HG03520 (cell line): Measurements from ENCODE around the gene LPO.

Experiments
- ATAC-seq: cut with Tn5 transposase; IDR thresholded peaks from one replicate; pipeline ENCODE4 v1.9.1; 2021; ENCODE audit warnings: mild to moderate bottlenecking, moderate library complexity; ENCODE audit not compliant: unreplicated experiment

The LPO gene

DNA sequence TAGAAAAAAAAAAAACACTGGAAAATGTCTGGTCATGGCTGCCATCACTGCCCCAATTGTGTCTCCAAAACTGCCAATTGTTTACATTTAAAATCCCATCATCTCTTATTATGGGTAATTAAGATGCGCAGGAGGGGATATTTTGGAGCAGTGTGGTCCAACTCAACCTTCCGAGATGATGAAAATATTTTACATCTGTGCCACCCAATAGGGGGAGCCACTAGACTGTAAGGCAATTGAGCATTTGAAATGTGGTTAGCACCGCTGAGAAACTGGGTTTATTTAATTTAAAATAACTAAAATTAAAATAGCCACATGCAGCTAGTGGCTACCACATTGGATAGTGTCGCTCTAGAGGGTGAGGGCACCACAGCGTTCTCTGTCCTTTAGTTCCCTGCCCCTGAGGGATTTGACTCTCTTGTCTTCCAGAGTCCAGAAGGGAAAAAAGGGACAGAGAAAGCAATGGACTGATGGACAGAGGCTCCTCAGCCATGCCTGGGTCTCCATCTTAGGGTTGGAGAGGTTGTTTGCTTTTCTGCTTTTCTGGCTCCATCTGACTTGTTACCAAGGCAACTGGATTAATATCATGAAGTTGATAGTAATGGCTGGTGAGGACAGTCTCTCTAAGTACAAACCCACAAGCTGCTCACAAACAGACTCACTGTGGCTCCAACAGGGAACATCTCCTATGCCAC lies 38.9 kb downstream of the LPO start:
- ATAC-seq = no peak

DNA sequence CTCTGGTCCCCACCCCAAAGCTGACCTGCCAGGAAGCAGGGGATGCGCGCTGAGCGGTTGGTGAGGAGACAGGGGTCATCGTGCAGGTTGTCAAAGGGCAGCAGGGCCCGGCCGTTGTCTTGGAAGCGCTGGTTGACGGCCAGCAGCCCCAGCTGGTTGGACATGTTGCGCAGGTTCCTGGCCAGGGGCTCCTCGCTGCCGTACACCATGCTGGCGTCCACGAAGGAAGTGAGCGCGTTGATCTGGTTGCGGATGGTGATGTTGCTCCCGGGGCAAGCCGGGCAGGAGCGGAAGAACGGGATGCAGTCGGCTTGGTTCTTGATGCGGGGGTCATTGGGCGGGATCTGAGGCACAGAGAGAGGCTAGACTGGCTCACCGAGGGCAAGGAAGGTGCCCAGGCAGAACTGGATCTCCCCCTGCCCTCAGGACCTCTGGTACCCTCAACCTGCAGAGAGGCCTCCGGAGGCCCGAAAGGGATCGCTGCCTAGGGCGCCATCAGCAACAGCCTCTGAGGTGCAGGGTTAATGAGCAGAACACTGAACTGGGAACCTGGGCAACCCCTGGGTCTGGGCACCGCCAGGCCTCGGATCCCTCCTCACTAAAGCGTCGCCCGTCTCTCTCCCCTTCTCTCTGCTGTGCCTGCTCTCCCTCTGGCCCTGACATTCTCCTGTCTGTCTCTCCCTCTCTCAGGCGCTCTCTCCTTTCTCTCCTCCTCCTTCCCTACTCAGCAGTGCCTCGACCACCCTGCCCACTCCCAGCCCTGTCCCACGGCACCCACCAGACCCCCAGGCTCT lies 39.6 kb downstream of the LPO start:
- ATAC-seq = no peak

DNA sequence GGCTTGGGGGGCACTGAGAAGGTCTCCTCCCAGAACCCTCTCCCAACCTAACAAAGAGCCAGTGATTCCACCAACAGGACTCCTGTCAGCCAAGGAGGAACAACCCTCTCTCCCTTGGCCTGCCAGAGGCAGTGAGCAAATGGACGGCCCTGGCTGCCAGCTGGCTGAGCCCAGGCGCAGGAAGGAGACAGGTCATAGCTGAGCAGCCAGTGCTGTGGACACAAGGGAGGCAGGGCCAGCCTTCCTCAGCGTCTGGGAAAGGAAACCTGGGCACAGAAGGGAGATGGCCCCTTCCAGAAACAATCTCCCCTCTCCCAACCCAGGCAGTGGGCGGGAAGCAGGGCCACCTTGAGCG lies 40.3 kb downstream of the LPO start:
- ATAC-seq = no peak

DNA sequence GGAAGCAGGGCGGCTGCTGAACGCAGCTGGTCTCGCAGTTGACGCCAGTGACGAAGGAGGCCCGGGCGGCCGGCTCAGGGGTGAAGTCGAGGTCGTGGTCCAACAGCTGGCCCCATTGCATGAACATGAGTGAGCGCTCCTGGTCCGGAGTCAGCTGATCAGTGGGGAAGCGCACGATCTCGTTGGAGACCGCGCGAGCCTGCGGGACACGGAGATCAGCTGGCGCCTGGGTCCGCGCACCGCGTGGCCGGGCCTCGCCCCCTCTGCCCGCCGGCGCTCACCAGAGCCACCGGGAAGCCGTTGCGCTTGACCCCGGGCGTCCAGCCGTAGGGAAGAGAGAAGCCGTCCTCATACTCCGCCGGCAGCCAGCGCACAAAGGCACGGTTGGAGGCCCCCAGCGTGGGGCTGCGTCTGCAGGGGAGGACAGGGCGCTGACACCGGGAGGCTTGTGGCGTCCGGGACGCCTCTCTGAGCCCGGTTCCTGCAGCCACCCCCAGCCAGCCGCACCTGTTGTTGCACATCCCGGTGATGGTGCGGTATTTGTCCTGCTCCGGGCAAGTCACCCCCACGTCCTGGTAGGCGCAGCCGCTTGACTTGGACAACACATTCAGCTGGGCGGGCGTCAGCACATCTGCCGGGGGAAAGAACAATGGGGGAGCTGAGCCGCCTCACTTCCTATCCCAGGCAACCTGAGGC lies 40.8 kb downstream of the LPO start:
- no peak for ATAC-seq

DNA sequence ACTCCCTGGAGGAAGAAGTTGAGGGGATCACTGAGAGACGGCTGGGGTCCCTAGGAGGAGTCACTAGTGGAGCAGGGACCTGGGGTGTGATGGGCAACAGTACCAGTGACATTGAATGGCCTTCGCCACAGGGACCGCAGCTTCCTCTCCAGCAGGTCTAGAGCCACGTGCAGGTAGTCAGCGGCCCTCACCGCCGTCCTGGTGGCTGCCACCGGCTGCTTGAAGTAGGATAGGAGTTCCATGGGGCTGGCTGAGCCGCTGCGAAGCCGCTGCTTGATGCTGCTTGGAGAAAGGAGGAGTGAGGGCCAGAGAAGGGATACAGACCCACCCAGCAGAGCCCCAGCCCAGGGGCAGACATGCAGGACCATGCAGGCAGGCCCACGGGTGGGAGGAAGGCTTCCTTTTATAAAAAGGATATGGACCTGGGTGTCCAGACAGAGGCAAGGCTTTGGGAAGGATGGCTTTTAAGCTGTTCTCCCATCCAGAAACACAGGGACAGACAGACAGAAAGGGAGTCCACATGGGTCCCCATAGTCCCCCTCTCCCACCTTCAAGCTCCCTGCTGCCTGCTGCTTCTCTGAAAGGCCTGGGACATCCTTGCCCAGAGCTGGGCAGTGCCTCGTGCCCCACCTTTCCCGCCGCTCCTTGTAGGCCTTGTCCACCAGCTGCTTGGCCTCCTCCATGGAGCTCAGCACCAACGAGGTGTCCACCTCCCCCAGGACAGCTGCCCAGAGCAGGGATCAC lies 41.5 kb downstream of the LPO start:
- ATAC-seq = no peak

DNA sequence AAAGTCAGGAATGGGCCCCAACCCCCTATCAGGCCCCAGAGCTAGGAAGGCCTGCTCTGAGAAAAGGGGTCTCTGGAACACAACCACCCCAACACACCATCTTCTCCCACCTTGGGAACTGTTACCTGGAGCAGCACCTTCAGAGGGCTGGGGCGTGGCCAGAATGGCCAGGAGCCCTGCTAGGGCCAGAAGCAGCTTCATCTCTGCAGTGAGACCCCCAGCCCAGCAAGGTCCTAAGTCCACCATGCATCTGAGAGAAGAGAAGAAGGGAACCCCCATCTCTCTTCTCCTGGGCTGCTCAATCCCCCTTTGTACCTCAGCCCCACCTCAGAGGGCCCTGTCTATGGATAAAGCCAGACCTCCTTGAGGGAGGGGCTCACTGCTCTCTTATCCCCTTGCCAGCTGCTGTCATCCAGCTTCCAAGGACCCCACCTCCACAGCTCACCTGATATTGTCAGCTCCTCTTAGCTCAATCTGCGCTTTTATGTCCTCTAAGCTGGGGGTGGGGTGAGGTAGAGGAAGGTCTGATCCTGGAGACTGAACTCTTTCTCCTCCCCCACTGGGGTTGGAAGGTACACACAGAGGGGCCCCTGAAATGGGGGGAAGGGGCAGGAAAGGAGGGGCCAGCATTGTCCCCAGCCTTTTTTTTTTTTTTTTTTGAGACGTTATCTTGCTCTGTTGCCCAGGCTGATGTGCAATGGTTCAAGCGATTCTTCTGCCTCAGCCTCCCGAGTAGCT lies 42.3 kb downstream of the LPO start, which contains the start of gene MPO:
Gene MPO (minus strand): TSS at position 456 of the 738 bp plus-strand sequence. CDS start 177 bp downstream, at position 279.
- ATAC-seq = no peak

DNA sequence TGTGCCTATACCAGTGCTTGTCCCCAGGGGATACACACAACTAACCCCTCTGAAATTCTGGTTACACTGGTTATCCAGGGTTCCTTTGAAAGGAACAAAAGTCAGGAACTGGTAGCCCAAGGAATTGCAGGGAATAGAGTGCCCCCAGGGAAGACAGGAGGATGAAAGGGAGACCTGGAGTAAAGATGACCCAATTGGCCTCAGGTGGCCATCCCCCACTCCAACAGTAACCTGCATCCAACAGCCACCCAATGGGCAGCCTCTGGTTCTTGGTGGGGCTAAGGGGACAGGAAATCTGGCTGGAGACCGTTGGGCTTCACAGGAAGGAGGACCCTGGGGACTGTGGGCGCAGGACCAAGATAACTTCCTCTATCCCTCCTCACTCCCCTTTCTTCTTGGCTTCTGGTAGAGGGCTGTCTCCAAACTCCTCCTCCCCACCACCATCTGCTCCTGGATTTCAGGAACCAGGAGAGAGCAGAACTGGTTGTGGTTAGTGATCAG lies 43.2 kb downstream of the LPO start:
- no peak for ATAC-seq

DNA sequence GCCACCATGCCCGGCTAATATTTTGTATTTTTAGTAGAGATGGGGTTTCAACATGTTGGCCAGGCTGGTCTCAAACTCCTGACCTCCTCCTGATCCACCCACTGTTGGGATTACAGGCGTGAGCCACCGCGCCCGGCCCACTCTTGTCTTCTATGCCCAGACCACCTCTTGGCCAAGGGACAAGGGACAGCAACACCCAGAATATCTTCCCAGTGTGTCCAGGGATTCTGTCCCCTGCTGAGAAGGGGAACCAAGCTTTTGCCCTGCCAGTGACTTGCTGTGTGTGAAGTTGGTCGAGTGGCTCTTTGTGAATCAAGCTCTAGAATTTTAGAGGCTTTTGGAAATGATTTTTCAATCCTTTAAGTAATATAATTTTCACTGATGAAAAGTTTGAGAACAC lies 44.1 kb downstream of the LPO start:
- no peak for ATAC-seq

DNA sequence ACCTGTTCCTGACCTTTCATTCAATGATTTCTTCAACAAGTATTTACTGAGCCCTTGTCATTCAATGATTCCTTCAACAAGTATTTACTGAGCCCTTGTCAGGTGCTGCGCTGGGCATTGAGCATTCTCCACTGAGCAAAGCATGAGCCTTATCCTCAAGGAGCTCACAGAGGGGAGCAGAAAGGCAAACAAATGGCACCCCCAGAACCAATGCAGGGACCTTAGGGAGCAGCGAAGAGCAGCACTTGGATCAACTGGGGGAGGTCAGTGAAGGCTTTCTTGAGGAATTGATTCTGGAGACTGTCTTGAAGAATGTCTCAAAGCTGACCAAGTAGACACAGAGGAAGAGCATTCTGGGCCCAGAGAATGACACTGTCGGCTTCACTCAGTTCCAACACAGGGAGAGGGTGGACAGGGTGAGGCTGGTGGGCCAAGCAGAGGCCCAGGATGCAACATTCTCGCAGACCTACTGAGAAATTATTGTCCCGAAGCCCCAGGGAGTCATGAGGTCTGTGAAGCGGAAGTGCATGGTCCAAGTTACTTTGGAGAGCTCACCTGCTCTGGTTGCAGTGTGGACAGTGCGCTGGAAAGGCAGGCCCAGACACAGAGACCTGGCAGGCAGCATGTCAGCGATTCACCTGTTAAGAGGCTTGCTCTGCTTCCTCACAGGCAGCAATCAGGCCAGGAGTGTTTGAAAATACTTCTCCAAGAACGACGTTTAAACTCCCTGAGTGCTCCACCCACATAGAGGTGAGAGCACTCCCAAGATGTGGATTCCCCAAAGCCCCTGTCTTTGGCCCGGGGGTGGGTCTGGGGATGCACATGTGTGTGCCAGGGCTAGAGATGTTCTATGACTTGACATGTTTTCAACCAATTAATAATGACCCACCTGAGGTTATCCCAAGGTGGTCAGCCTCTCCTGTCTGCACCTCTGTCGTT lies 45.6 kb downstream of the LPO start:
- no peak for ATAC-seq

DNA sequence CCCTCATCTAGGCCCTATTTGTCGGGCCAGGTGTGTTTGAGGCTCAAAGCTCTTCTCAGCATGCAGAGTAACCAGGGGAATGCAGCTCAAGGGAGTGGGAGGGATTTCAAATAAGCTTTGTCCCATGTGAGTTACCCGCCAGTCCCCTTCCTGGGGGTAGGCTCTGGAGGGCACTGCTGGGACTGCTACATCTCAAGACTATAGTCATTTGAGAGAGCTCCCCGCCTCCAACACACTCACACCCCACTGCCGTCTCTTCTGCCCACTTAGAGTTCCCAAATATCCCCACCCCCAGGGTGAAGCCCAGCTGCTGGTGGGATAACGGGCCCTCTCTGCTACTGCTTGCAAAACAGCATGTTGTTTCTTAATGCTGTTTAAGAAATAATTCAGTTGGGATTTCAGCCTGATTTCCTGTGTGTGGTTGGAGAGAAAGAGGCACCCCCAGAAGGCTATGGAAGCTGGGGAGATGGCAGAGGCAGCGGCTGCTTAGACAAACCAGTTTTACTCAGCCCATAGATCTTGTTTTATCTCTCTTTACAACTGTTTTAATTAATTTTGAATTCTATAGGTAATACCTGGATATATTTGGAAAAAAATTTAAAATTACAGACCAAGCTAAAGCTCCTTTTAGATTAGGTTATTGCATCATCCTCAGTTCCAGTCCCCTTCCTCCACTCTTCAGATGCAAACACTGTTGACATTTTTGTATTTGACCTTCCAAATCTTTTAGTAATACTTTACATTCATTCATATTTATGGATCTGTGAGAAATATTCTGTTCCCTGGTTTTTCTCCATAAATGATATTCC lies 46.4 kb downstream of the LPO start:
- ATAC-seq = no peak

DNA sequence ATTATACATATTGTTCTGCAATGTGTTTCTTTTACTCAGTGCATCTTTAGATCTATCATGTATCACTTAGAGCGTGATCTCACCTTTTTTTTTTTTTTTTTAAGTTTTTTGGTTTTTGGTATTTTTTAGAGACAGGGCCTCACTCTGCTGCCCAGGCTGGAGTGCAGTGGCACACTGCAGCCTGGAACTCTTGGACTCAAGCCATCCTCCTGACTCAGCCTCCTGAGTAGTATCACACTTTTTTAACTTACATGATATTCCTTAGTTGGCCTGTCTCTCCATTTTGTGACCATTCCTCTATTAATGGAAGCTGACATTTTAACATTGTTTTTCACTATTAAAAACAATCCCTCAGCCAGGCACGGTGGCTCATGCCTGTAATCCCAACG lies 47.0 kb downstream of the LPO start:
- ATAC-seq = no peak

DNA sequence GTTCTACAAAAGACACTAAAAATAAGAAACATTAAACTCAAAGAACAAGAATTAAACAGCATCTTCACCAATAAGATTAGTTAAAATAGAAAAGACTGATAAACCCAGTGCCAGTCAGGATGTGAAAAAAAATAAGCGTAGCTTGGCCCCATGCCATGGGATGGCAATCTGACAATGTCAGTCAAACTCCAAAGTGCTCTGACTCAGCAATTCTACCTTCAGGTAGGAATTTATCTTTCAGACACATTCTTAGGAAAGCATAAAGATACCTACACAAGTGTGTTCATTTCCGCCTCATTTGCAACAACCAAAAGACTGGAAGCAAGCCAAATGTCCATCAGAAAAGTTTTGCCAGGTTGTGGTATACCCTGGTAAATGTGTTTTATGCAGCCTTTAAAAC lies 51.5 kb downstream of the LPO start:
- ATAC-seq = no peak

DNA sequence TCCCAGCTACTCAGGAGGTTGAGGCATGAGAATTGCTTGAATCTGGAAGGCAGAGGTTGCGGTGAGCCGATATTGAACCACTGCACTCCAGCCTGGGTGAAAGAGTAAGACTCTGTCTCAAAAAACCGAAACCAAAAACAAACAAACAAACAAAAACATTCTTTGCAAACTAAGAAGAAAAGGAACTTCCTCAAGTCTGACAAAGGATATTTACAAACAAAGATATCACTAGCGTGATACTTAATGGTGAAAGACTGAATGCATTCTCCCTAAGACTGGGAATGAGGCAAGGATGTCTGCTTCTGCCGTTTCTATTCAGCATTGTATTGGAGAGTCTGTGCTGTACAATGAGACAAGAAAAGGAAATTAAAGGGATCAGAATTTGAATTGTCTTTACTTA lies 52.9 kb downstream of the LPO start:
- no peak for ATAC-seq

DNA sequence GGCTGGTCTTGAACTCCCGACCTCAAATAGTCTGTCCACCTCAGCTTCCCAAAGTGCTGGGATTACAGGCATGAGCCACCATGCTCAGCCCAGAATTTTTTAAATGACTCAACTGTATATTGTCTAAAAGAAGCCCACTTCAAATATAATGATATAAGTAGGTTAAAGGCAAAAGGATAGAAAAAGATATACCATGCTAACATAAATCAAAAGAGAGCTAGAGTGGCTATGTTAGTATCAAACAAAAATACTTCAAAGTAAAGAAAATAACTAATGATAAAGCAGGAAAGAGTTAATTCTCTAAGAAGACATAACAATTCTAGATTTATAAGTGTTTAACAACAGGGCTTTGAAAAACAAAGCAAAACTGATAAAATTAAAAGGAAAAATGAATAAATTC lies 55.6 kb downstream of the LPO start:
- ATAC-seq = no peak

DNA sequence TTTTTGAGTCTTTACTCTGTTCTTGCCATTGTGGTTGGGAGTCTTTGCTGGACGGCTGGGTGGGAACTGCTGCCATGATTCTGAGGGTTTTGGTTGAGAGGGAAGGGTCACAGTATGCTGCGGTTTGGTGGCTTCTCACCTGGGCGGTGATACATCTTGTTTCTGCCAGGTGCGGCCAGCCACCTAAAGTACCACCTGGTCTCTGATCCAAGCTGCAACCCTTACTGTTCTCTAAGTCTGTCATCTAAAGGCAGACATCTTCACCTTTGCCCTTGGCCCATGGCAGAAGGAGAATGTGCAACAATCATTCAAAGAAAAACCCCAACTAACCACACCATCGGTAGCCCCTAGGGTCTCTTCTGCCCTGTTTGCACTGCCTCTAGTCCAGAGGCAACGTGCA lies 62.0 kb downstream of the LPO start:
- no peak for ATAC-seq

DNA sequence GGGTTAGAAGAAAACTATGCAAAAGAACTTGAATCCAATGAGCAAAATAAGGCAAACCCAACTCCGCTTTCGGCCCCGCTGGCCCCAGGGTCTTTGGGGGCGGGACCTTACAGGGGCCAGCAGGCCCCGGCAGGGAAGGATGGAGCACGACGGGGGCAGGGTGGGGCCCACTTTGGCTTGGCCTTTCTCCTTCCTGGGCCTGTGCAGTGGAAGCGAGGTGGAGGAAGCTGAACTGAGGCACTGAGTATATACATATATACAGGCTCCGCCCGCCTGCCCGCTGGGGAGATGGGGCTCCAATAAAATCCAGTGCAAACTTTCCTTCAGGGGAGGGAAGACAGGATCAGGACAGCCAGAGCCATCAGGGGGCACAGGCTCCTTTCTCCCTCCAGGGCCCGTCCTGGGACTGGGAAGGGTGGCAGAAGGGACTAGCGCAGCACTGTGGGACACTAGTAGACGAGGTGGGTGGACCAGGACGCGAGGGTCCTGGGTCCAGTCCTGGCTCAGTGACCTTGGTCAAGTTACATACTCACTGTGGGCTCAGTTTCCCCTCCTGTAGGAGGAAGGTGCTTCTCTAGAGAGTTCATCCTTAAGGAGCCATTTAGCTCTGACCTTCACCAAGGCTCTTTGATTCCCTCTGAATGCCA lies 63.2 kb downstream of the LPO start:
- ATAC-seq = no peak

DNA sequence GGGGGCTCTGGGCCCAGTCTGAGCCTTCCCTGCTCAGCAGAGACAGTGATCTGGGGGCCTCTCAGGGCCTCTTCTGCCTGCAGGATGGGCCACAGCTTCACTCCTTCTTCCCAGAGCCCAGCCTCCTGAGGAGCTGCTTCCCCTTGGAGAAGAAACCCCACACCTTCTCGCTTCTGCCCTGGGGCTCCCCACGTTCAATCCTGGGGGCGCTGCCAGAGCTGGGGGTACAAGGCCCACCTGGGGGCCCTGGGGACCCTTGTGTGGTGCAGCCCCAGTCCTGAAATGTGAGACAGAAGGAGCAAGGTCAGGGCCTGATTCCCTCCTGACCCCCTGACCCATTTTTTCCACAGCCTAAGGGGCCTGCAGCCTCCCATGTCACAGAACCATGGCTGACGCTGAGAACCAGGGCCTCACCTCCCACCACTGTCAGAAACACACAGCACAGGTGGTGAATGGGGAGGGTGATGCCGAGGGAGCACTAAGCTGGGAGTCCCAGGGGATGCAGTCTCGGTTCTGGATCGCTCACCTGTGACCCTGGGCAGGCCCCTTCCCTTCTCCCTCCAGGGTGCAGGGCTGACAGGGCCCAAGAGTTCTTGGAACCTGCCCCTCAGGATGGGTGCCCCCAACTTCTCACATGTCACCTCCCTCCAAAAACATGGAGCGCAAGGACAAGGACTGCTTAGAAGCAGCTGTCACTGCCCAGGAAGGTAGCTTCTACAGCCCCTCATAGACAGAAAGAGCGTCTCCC lies 64.0 kb downstream of the LPO start:
- ATAC-seq = no peak
